ENCODE measurements around the gene NPFF.
"Not testable (repeated sequence)": the region's sequence is repeated elsewhere in the genome, so short reads cannot be mapped to it uniquely, and the experiment has no call there.

Gene NPFF

DNA sequence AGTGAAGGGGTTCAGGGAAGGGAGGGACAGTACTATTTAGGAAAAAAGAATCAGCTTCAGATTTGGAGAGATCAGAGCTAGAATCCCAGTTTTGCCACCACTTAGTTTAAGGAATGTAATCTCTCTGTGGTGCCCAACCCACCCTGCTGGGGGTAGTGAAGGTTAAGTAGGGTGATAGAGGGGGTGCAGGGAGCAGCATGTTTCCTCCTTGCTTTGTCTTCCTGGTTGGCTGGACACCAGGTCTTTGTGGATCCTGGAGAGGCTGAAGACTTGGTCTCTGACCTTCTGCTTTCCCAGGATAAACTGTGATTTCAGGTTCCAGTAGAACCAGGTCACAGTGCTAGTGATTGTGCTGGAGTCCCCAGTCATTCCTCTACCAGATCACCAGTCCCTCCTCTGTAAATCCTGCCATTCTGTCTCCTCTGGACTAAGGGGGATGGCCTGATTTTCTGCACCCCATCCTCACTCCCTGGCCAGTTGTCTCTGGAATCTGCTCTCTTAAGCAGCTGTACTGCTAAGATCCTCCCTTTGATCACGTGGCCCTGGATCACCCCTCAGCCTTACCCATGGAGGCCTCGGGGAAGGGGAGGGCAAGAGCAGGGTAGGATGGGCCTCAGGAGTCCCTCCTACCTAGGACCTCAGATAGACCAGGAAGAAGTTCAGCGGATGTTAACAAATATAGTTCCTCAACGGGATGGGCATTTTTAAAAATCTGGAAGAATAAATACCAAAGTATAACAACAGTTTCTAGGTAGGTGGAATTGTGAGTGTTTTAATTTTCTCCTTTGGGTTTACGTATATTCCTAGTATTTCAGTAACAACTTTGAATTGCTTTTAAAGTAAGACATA lies 11.2 kb downstream of the NPFF start:
- no peak for DNase-seq (ENCODE audit: low read depth)

GRCh38 chr12:53493610-53494391 lies 13.5 kb downstream of the NPFF start:
- DNase-seq (ENCODE audit: low read depth) = no peak

DNA sequence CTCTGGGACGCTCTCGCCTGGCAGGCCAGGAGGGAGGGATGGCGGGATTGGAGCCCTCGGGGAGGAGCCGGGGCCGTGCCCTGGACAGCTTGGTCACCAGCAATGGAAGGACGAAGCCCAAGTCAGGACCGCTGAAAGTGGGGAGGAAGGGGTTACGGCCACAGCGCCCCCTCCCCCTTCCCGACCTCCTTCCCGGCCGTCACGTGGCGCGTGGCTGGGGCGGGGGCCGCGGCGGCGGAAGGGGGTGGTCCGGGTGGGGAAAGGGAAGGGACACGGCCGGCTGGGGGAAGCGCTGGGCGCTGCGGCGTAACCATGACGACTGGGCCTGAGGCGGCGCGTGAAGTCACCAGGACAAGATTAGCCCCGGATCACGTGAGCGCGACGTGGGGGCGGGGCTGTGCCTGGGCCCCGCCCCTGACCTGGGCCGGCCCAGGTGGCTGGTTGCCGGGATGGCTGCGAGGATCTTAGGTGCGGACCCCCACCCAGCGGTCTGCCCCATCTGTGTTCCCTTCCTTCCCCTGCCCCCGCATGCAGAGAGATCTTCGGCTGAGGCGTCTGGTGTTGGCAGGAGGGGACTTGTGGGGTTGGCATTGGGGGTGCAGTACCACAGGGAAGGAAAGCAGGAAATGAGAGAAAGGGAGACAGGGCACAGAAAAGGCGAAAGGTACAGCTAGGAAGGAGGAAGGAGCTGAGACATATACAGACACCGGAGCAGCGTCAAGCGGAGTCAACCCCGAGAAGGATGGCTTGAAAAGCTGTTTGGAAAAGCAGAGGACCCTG lies 14.3 kb downstream of the NPFF start:
- peak; percentile 72 for DNase-seq (ENCODE audit: low read depth)

DNA sequence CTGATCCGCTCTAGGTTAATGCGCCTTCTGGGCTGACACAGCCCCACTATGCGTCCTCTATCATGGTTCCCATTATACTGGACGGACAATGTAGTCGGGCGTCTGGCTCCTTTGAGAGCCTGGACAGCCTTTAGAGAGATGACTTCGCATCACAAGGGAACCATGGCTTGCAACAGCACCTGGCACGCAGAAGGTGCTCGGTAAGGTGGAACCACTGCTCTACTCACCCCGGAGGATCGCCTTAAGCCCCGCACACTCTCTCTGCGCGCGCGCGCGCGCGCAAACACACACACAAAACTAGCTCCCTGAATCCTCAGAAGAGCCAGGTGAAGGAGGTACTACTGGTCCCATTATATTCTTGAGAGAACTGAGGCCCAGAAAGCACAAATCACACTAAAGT lies 15.1 kb downstream of the NPFF start:
- DNase-seq (ENCODE audit: low read depth) = no peak

- DNase-seq (ENCODE audit: low read depth) = no peak
These were observed 17.9 kb downstream of the NPFF start for GRCh38 chr12:53489242-53489864.

- DNase-seq (ENCODE audit: low read depth) = no peak
These were observed 20.4 kb downstream of the NPFF start for GRCh38 chr12:53486736-53487487.

- DNase-seq (ENCODE audit: low read depth) = no peak
These were observed 21.1 kb downstream of the NPFF start for GRCh38 chr12:53485955-53486735.

DNA sequence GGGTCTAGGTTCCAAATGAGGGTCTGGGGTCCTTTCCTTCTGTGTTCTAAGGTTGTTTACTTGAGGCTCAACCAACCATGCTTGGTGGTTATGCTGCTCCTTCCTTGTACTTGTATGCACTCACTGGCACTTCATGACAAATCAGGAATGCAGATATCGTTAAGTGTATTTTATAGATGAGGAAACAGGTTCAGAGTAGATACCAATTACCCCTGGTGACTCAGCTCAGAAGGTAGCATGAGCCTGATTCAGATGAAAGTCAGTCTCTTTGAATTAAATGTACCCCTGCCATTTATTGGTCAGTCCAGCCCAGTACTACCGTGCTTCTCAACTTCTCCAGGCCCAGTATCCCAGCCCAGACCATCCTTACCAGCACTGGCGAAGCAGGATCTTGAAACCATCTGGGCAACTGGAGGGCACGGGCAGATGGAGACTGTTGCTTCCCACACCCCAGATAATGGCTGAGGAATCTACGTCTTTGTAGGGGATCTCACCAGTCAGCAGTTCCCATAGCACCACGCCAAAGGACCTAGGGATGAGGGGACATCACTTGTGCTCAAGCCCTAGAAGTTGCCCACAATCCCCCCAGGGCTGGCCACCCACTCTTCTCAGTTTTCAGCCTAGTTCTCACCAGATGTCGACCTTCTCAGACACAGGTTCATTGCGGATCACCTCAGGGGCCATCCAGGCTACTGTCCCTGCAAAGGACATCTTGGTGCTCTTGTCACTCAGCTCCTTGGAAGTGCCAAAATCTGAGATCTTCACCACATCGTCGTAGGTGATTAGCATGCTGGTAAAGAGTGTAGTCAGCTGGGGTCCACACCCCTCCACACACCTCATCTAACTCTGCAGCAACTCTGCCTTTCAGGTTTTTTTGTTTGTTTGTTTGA lies 22.4 kb downstream of the NPFF start:
- DNase-seq (ENCODE audit: low read depth) = no peak

DNA sequence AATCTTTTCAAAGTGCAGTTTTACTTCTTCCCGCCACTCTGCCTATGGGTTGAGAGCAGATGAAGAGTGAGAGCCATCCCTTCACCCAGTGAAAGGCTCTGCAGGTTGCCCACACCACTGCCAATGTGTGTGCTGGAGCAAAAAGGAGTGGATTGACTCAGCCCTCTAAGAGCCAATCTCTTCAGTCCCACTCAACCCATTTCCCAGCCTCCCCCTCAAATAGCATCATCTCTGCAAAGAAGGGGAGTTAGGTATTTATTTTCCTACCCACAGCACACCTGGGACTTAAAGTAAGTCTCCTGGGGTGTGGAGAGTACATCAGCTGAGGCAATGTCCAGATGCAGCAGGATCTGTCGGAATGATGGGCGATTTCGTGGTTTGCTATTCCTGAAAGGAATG lies 23.3 kb downstream of the NPFF start:
- no peak for DNase-seq (ENCODE audit: low read depth)

- DNase-seq (ENCODE audit: low read depth) = no peak
These were observed 23.9 kb downstream of the NPFF start for GRCh38 chr12:53483225-53483978.

GRCh38 chr12:53482626-53483168 lies 24.6 kb downstream of the NPFF start:
- DNase-seq (ENCODE audit: low read depth) = no peak

DNA sequence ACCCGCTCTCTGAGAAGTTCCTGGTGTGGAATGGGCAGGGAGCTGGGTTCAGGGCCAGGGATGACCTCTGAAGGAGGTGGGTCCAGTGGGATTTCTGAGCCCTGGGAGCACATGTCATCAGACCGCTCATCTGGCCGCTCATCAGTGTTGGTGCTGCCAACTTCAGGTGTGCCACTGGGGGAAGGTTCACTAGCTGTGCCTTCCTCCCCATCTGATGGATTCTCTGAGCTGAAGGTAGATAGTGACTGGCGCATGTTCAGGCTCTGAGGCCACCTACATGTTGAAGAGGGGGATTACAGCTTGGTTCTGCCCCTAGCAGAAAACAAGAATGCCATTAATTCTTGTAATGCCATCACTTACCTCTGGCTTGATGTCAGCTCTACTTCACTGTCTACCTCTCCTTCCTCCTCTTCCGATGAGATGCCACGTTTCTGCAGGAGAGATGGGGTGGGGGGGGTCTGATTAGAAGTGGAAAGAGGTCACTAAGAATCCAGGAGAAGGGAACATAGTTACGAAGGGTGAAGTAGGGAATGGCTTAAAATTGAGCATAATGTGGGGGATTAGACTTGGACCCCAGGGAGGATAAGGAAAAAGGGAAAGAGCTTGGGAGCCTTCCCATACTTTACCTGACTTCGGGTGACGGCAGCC lies 25.2 kb downstream of the NPFF start:
- DNase-seq (ENCODE audit: low read depth) = no peak

DNA sequence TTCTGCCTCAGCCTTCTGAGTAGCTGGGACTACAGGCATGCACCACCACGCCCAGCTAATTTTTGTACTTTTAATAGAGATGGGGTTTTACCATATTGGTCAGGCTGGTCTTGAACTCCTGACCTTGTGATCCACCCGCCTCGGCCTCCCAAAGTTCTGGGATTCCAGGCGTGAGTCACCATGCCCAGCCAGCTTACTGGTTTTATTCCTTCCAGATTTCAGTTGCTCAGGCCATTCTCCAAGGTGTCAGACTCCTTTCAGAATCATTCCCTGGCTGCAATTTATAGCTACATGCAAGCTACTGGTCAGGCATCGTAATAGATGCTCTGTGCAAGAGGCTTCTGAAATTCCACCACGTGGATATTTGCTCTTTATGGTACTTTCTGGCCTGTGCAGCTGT lies 25.8 kb downstream of the NPFF start:
- DNase-seq (ENCODE audit: low read depth) = not testable (repeated sequence)

- no peak for DNase-seq (ENCODE audit: low read depth)
These were observed 26.5 kb downstream of the NPFF start for GRCh38 chr12:53480491-53481442.

- no peak for DNase-seq (ENCODE audit: low read depth)
These were observed 28.0 kb downstream of the NPFF start for GRCh38 chr12:53479331-53479730.

GRCh38 chr12:53478865-53479264 lies 28.4 kb downstream of the NPFF start:
- DNase-seq (ENCODE audit: low read depth) = no peak

GRCh38 chr12:53476769-53477209 lies 30.5 kb downstream of the NPFF start:
- no peak for DNase-seq (ENCODE audit: low read depth)
